GM19468 (cell line): ENCODE measurements around the gene EHMT2.
"Not testable (repeated sequence)": the region's sequence is repeated elsewhere in the genome, so short reads cannot be mapped to it uniquely, and the experiment has no call there.

ENCODE experiments used
- ATAC-seq: cut with Tn5 transposase; IDR thresholded peaks from one replicate; pipeline ENCODE4 v1.9.1; 2021; ENCODE audit warnings: mild to moderate bottlenecking, moderate library complexity, moderate number of reproducible peaks; ENCODE audit not compliant: unreplicated experiment; ENCODE audit errors: extremely low read depth

The EHMT2 gene

GRCh38 chr6:31918069-31918720 lies 20.7 kb upstream of the EHMT2 start:
- no peak for ATAC-seq

GRCh38 chr6:31915756-31916155 lies 18.3 kb upstream of the EHMT2 start:
- ATAC-seq, result no peak

GRCh38 chr6:31915351-31915750 lies 17.9 kb upstream of the EHMT2 start:
- no peak for ATAC-seq

GRCh38 chr6:31911826-31912585 lies 14.5 kb upstream of the EHMT2 start:
- no peak for ATAC-seq

- not testable (repeated sequence) for ATAC-seq
These were observed 11.8 kb upstream of the EHMT2 start for GRCh38 chr6:31909298-31909697.

GRCh38 chr6:31908791-31909190 lies 11.3 kb upstream of the EHMT2 start:
- no peak for ATAC-seq

- not testable (repeated sequence) for ATAC-seq
These were observed 10.8 kb upstream of the EHMT2 start for GRCh38 chr6:31908255-31908654.

GRCh38 chr6:31907158-31907813 lies 9.8 kb upstream of the EHMT2 start:
- ATAC-seq, result no peak

- ATAC-seq, result not testable (repeated sequence)
These were observed 9.2 kb upstream of the EHMT2 start for GRCh38 chr6:31906727-31907126.

GRCh38 chr6:31906122-31906521 lies 8.6 kb upstream of the EHMT2 start:
- ATAC-seq, result no peak

- no peak for ATAC-seq
These were observed 7.5 kb upstream of the EHMT2 start for GRCh38 chr6:31905041-31905440.

- ATAC-seq, result no peak
These were observed 6.5 kb upstream of the EHMT2 start for GRCh38 chr6:31903957-31904356.

- peak; percentile 59 for ATAC-seq
These were observed 4.6 kb upstream of the EHMT2 start, which contains the start of gene ZBTB12 for GRCh38 chr6:31901953-31902643. TSS of gene ZBTB12 (minus strand) at chr6:31902086. CDS start at chr6:31901305, 781 bp downstream.

- no peak for ATAC-seq
These were observed 4.0 kb upstream of the EHMT2 start for GRCh38 chr6:31901415-31901952.

GRCh38 chr6:31900917-31901414 lies 3.5 kb upstream of the EHMT2 start:
- no peak for ATAC-seq

- ATAC-seq, result no peak
These were observed 2.6 kb upstream of the EHMT2 start for GRCh38 chr6:31899882-31900722.

GRCh38 chr6:31899215-31899614 lies 1.7 kb upstream of the EHMT2 start:
- ATAC-seq, result no peak

GRCh38 chr6:31898383-31899011 lies 999 bp upstream of the EHMT2 start:
- no peak for ATAC-seq
